ENCODE results near the gene MACROD2.

Gene MACROD2

DNA sequence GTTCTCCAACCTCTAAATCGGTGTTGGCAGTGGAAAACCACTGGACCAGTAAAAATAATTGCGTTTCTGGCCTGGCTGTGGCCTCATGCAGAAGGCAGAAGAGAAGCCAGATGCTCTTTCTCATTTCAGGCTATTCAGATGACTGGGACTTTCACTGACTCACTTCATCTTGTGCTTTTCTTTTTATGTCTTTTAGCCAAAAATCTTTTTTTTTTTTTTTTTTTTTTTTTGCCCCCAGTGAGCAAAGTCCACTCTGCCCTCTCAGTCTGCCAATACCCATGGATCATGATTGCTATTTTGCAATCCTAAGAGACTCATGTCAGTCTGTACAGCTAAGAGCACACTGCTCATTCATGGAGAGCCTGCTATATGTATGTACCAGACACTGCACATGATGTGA is 1615.5 kb downstream of the MACROD2 start:
- TF ChIP-seq ZFP3 (CRISPR knock-in tag; IDR thresholded peaks at IDR 0.05) (no peak), ARNTL (CRISPR knock-in tag; IDR thresholded peaks at IDR 0.05; ENCODE audit: borderline replicate concordance, low read depth) (no peak), PPARA (CRISPR knock-in tag; IDR thresholded peaks at IDR 0.05; ENCODE audit: borderline replicate concordance) (no peak), ZNF70 (CRISPR knock-in tag; IDR thresholded peaks at IDR 0.05) (no peak), ESRRG (CRISPR knock-in tag; IDR thresholded peaks at IDR 0.05) (no peak), ISL1 (CRISPR knock-in tag; IDR thresholded peaks at IDR 0.05) (no peak), ZNF8 (CRISPR knock-in tag; IDR thresholded peaks at IDR 0.05) (no peak), ZNF565 (CRISPR knock-in tag; conservative IDR thresholded peaks at IDR 0.05; ENCODE audit: low read depth) (no peak), RARB (CRISPR knock-in tag; IDR thresholded peaks at IDR 0.05) (no peak), CSDC2 (CRISPR knock-in tag; IDR thresholded peaks at IDR 0.05) (no peak), ZFP30 (CRISPR knock-in tag; IDR thresholded peaks at IDR 0.05) (no peak)
- TF ChIP-seq, protein P1, sequence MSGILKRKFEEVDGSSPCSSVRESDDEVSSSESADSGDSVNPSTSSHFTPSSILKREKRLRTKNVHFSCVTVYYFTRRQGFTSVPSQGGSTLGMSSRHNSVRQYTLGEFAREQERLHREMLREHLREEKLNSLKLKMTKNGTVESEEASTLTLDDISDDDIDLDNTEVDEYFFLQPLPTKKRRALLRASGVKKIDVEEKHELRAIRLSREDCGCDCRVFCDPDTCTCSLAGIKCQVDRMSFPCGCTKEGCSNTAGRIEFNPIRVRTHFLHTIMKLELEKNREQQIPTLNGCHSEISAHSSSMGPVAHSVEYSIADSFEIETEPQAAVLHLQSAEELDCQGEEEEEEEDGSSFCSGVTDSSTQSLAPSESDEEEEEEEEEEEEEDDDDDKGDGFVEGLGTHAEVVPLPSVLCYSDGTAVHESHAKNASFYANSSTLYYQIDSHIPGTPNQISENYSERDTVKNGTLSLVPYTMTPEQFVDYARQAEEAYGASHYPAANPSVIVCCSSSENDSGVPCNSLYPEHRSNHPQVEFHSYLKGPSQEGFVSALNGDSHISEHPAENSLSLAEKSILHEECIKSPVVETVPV (CRISPR knock-in tag; IDR thresholded peaks at IDR 0.05) = no peak
- ATAC-seq = no peak

DNA sequence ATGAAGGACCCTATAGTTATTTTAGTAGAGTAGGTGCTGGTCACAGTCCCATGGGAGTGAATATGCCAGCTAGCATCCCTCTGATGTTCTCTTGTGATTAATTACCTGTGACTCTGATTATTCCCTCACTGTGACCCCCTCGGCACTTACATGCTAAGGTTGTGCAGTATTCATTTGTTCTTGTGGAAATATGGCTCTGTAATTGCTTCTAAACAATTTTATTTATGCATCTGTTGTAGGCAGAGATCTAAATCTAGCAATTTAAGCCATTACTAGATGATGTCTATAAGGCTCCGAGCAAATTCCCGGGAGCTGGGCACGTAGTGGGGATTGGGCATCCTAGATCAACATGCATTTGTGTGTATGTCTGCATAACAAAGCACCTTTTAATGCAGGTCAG is 1616.2 kb downstream of the MACROD2 start:
- TF ChIP-seq ZNF70 (CRISPR knock-in tag; IDR thresholded peaks at IDR 0.05) (no peak), GLIS3 (CRISPR knock-in tag; IDR thresholded peaks at IDR 0.05) (no peak), ISL1 (CRISPR knock-in tag; IDR thresholded peaks at IDR 0.05) (no peak), ZFP3 (CRISPR knock-in tag; IDR thresholded peaks at IDR 0.05) (no peak), BACH2 (CRISPR knock-in tag; IDR thresholded peaks at IDR 0.05; ENCODE audit: borderline replicate concordance) (no peak), ZNF8 (CRISPR knock-in tag; IDR thresholded peaks at IDR 0.05) (no peak)
- TF ChIP-seq, protein P2, sequence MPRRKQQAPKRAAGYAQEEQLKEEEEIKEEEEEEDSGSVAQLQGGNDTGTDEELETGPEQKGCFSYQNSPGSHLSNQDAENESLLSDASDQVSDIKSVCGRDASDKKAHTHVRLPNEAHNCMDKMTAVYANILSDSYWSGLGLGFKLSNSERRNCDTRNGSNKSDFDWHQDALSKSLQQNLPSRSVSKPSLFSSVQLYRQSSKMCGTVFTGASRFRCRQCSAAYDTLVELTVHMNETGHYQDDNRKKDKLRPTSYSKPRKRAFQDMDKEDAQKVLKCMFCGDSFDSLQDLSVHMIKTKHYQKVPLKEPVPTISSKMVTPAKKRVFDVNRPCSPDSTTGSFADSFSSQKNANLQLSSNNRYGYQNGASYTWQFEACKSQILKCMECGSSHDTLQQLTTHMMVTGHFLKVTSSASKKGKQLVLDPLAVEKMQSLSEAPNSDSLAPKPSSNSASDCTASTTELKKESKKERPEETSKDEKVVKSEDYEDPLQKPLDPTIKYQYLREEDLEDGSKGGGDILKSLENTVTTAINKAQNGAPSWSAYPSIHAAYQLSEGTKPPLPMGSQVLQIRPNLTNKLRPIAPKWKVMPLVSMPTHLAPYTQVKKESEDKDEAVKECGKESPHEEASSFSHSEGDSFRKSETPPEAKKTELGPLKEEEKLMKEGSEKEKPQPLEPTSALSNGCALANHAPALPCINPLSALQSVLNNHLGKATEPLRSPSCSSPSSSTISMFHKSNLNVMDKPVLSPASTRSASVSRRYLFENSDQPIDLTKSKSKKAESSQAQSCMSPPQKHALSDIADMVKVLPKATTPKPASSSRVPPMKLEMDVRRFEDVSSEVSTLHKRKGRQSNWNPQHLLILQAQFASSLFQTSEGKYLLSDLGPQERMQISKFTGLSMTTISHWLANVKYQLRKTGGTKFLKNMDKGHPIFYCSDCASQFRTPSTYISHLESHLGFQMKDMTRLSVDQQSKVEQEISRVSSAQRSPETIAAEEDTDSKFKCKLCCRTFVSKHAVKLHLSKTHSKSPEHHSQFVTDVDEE (CRISPR knock-in tag; IDR thresholded peaks at IDR 0.05) = no peak

DNA sequence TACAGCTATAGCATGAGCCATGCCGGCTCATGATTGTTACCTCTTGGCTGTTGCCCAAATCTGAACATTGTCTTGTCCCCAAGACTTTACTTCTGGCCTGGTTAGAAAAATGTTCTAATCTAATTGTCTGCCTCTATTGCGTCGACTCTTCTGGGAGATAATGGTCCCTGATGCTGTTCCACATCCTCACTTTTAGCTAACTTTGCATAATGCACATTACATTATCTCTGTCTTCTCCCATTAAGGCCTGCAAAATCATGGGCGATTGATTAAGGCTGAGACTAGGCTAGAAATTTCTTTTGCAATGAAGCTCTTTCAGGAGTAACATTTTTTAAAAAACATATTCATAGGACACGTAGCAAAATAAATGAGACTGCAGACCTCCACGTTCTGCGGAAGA is 1616.9 kb downstream of the MACROD2 start:
- ATAC-seq = no peak
- TF ChIP-seq TCF4 (CRISPR knock-in tag; IDR thresholded peaks at IDR 0.05; ENCODE audit: borderline replicate concordance) (no peak), ZFP3 (CRISPR knock-in tag; IDR thresholded peaks at IDR 0.05) (no peak), PPARA (CRISPR knock-in tag; IDR thresholded peaks at IDR 0.05; ENCODE audit: borderline replicate concordance) (no peak), ARNTL (CRISPR knock-in tag; IDR thresholded peaks at IDR 0.05; ENCODE audit: borderline replicate concordance, low read depth) (no peak), BACH2 (CRISPR knock-in tag; IDR thresholded peaks at IDR 0.05; ENCODE audit: borderline replicate concordance) (no peak), ZFP30 (CRISPR knock-in tag; IDR thresholded peaks at IDR 0.05) (no peak), ISL1 (CRISPR knock-in tag; IDR thresholded peaks at IDR 0.05) (peak; percentile 47; the same call in 1 of the 2 replicates), ESRRG (CRISPR knock-in tag; IDR thresholded peaks at IDR 0.05) (0 out of 2 replicates have a peak, but pooled peaks have one; percentile 28), ZC3H10 (CRISPR knock-in tag; IDR thresholded peaks at IDR 0.05) (no peak), SNAI2 (CRISPR knock-in tag; IDR thresholded peaks at IDR 0.05) (no peak), RARB (CRISPR knock-in tag; IDR thresholded peaks at IDR 0.05) (no peak)
- TF ChIP-seq, protein P3, sequence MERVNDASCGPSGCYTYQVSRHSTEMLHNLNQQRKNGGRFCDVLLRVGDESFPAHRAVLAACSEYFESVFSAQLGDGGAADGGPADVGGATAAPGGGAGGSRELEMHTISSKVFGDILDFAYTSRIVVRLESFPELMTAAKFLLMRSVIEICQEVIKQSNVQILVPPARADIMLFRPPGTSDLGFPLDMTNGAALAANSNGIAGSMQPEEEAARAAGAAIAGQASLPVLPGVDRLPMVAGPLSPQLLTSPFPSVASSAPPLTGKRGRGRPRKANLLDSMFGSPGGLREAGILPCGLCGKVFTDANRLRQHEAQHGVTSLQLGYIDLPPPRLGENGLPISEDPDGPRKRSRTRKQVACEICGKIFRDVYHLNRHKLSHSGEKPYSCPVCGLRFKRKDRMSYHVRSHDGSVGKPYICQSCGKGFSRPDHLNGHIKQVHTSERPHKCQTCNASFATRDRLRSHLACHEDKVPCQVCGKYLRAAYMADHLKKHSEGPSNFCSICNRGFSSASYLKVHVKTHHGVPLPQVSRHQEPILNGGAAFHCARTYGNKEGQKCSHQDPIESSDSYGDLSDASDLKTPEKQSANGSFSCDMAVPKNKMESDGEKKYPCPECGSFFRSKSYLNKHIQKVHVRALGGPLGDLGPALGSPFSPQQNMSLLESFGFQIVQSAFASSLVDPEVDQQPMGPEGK (CRISPR knock-in tag; IDR thresholded peaks at IDR 0.05; ENCODE audit: borderline replicate concordance) = no peak
- TF ChIP-seq, protein P4, sequence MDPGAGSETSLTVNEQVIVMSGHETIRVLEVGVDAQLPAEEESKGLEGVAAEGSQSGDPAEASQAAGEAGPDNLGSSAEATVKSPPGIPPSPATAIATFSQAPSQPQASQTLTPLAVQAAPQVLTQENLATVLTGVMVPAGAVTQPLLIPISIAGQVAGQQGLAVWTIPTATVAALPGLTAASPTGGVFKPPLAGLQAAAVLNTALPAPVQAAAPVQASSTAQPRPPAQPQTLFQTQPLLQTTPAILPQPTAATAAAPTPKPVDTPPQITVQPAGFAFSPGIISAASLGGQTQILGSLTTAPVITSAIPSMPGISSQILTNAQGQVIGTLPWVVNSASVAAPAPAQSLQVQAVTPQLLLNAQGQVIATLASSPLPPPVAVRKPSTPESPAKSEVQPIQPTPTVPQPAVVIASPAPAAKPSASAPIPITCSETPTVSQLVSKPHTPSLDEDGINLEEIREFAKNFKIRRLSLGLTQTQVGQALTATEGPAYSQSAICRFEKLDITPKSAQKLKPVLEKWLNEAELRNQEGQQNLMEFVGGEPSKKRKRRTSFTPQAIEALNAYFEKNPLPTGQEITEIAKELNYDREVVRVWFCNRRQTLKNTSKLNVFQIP (CRISPR knock-in tag; IDR thresholded peaks at IDR 0.05; ENCODE audit: borderline replicate concordance, low read depth) = no peak
- TF ChIP-seq, protein P2 (CRISPR knock-in tag; IDR thresholded peaks at IDR 0.05) = no peak

More for the DNA sequence above, 1616.2 kb downstream of the MACROD2 start:
- ATAC-seq = no peak
